Ascending aorta (tissue), 2 donors: Measurements from ENCODE around the gene IFNL4. TPM values are rescaled to one million over a fixed set of nuclear protein-coding genes. Genes with fewer than 3 reads are reported as not detected.
"Not testable (repeated sequence)": the region's sequence is repeated elsewhere in the genome, so short reads cannot be mapped to it uniquely, and the experiment has no call there.

ENCODE experiments used
- DNase-seq, 2 donors: peaks; one replicate each; pipeline ENCODE4 v3.0.0-alpha.2; 2019; ENCODE audit warnings: low spot score in 2 of 2
- H3K27ac ChIP-seq, 2 donors: fragments of 200-600 bp; sonication (generic); one replicate each; pipeline ENCODE4 v1.5.1; 2016 to 2017; ENCODE audit warnings: mild to moderate bottlenecking in 1 of 2
- H3K27me3 ChIP-seq: fragments of 200-600 bp; sonication (generic); one replicate; pipeline ENCODE4 v1.5.1; 2017
- H3K36me3 ChIP-seq, 2 donors: fragments of 200-600 bp; sonication (generic); one replicate each; pipeline ENCODE4 v1.5.1; 2016
- H3K4me1 ChIP-seq, 2 donors: fragments of 200-600 bp; sonication (generic); one replicate each; pipeline ENCODE4 v1.5.1; 2016 to 2017; ENCODE audit warnings: mild to moderate bottlenecking in 1 of 2
- H3K4me3 ChIP-seq, 2 donors: fragments of 200-600 bp; sonication (generic); one replicate each; pipeline ENCODE4 v1.5.1; 2016 to 2017; ENCODE audit warnings: mild to moderate bottlenecking in 1 of 2
- H3K9me3 ChIP-seq, 2 donors: fragments of 200-600 bp; sonication (generic); one replicate each; pipeline ENCODE4 v1.5.1; 2016
- CTCF ChIP-seq, 3 experiments: fragments of 200-600 bp in 2 of 3; fragments of 450-650 bp in 1 of 3; sonication (generic) in 2 of 3; IDR thresholded peaks; one replicate each; pipeline ENCODE4 v1.5.1; 2016 to 2019; ENCODE audit warnings: antibody characterized with exemption in 3 of 3, mild to moderate bottlenecking in 1 of 3, moderate library complexity in 1 of 3
- intact Hi-C: fragments of 100-400 bp; cut with DNase I; formaldehyde crosslinking; loops from one replicate; pipeline ENCODE4 v1.15.1; 2023
- total RNA-seq: library from RNA; depleted of rRNA; stranded (reverse); fragments of >200 nt; gene quantifications from one replicate; pipeline ENCODE4 v1.1.0, GENCODE V29; 2016

Gene IFNL4
- total RNA-seq, 1 donor from 2014 or later, result not detected

DNA sequence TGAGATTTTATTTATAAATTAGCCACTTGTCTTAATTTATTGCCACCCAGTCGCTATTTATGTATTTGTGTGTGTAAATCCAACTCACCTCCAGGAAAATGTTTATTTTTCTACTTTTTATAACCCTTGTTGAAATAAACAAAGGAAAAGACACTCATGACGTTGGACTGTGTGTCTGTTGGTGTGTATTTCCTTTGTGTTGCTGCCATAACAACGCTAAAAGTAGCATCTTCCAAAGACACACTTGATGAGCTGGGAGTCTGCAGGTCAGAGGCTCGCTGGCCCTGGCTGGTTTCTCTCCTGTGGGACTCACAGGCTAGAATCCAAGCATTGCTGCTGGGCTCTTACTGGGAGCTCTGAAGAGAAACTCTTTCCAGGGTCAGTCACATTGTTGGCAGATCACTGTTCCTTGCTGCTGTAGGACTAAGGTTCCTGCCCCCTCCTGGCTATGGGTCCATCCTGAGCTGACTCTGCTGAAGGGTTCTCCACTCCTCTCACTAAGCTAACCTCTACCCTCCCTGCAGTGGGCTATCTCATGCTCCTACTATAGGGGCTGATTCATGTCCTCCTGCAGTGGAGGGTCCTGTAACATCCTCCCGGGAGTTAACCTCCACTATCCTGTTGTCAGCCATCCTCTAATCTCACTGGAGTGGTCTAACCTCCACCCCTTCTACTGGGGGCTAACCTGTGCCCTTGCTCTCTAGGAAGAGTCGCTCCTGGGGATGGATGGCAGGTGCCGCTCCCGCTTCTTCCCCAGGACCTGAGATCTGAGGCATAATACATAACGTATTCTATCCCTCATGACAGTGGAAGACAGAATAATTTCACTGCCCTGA is 21.6 kb upstream of the IFNL4 start:
- Histone ChIP-seq H3K4me3 (no peak overlapping the region), H3K27ac (no peak overlapping the region), H3K36me3 (no peaks in the 10 kb centered on the region), H3K27me3 (no peaks in the 10 kb centered on the region), H3K9me3 (no peaks in the 10 kb centered on the region), H3K4me1 (no peaks in the 10 kb centered on the region)
- DNase-seq, result no peak
- TF ChIP-seq CTCF (IDR thresholded peaks at IDR 0.05), result no peak
- intact Hi-C loops, result no loop called here

GRCh38 chr19:39269369-39269768 is 20.7 kb upstream of the IFNL4 start:
- H3K9me3 ChIP-seq, DNase-seq, H3K27ac ChIP-seq, intact Hi-C loops, H3K27me3 ChIP-seq, H3K4me3 ChIP-seq, H3K36me3 ChIP-seq, H3K4me1 ChIP-seq: not testable (repeated sequence)

DNA sequence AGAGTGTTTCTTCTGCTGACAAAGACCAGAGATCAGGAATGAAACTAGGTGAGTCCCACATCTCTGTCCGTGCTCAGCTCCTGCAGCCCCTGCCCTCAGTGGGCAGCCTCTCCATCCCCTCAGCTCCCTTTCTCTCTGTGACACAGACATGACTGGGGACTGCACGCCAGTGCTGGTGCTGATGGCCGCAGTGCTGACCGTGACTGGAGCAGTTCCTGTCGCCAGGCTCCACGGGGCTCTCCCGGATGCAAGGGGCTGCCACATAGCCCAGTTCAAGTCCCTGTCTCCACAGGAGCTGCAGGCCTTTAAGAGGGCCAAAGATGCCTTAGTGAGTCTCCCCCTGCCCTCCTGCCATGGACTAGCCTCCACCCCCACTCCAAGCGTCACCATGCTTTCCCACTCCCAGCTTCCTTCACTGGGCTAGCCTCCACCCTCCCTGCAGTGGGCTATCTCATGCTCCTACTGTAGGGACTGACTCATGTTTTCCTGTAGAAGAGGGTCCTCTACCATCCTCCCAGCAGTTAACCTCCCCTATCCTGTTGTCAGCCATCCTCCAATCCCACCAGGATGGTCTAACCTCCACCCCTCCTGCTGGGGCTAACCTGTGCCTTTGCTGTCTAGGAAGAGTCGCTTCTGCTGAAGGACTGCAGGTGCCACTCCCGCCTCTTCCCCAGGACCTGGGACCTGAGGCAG is 20.0 kb upstream of the IFNL4 start:
- H3K9me3 ChIP-seq, intact Hi-C loops, H3K4me1 ChIP-seq, H3K4me3 ChIP-seq, DNase-seq, H3K27ac ChIP-seq, H3K27me3 ChIP-seq, H3K36me3 ChIP-seq: not testable (repeated sequence)

- H3K4me3 ChIP-seq, H3K27ac ChIP-seq, H3K9me3 ChIP-seq, H3K27me3 ChIP-seq, H3K4me1 ChIP-seq, DNase-seq, H3K36me3 ChIP-seq, intact Hi-C loops: not testable (repeated sequence)
These were observed 19.4 kb upstream of the IFNL4 start, which contains the start of gene IFNL2 for GRCh38 chr19:39268085-39268484. Gene IFNL2 (plus strand): TSS chr19:39268396. CDS start chr19:39268569, 173 bp downstream.

GRCh38 chr19:39265321-39265916 is 16.8 kb upstream of the IFNL4 start:
- no peak for TF ChIP-seq CTCF (IDR thresholded peaks at IDR 0.05)
- Histone ChIP-seq H3K4me1 (no peaks in the 10 kb centered on the region), H3K27ac (no peak overlapping the region), H3K4me3 (no peak overlapping the region), H3K9me3 (no peaks in the 10 kb centered on the region), H3K36me3 (no peaks in the 10 kb centered on the region), H3K27me3 (no peaks in the 10 kb centered on the region)
- intact Hi-C loops, result no loop called here
- no peak for DNase-seq

DNA sequence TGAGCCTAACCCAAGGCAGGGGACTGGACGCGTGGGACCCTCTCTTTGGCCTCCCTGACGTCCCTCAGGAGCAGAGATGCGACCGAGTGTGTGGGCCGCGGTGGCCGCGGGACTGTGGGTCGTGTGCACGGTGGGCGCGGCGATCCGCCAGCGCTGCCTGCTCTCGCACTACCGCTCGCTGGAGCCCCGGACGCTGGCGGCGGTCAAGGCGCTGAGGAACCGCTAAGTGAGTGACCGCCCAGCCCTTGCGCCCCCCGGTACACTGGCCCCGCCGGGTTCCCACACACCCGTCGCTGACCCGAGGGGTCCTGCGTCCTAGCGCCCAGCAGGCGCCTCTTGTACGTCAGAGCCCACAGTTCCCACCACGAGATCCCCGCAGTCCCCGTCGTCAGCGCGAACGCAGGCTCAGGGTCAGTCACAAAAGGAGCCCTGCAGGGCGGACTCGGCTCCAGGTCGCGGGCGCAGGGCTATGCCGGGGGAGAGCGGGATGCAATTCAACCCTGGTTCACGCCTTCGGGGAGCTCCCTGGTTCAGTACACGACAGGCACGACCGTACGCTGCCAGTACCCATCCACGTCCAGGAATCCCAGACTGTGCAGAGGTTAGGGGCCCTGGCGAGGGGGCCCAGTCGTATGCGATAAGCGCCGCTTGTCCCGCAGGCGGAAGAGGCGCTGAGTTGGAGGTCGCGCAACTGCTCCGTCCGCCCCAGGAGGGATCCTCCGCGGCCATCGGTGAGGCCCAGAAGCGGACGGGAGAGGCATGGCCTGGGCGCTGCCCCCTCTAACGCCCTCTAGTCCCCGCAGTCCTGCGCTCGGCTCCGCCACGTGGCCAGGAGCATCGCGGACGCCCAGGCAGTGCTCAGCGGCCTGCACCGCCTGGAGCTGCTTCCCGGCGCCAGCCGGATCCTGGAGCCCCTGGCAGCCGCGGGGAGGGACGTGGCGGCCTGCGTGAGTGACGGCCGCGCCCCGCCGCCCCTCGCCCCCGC is 15.9 kb upstream of the IFNL4 start:
- H3K36me3 ChIP-seq, result no peaks in the 10 kb centered on the region
- no peak overlapping the region for H3K4me3 ChIP-seq
- TF ChIP-seq CTCF (IDR thresholded peaks at IDR 0.05), result no peak
- no peak for DNase-seq
- no peaks in the 10 kb centered on the region for H3K4me1 ChIP-seq
- no peak overlapping the region for H3K27ac ChIP-seq
- no peaks in the 10 kb centered on the region for H3K27me3 ChIP-seq
- H3K9me3 ChIP-seq, result no peaks in the 10 kb centered on the region
- intact Hi-C loops, result no loop called here
